GM23338 (cell line): ENCODE measurements around the gene CDK14. TPM values are rescaled to one million over a fixed set of nuclear protein-coding genes. Genes with fewer than 3 reads are reported as not detected.

Source experiments
- ATAC-seq: fragments of 200-7000 bp; cut with Tn5 transposase; 3 replicates; pipeline ENCODE4 v1.9.1; 2020
- DNase-seq: peaks from one replicate; pipeline ENCODE4 v3.0.0-alpha.2; 2015; ENCODE audit warnings: low spot score
- H2AFZ ChIP-seq: fragments of 200-600 bp; sonication (generic); 2 replicates; pipeline ENCODE4 v1.8.0; 2016; ENCODE audit warnings: antibody characterized with exemption, mild to moderate bottlenecking, moderate library complexity
- H3F3A ChIP-seq: fragments of 200-600 bp; sonication (generic); replicated peaks from 2 replicates; pipeline ENCODE4 v1.8.0; 2017; ENCODE audit warnings: antibody characterized with exemption, mixed run types, low read depth
- H3K27ac ChIP-seq: fragments of 200-600 bp; sonication (generic); 2 replicates; pipeline ENCODE4 v1.6.1; 2016; ENCODE audit warnings: low read depth
- H3K27me3 ChIP-seq: fragments of 200-600 bp; sonication (generic); 2 replicates; pipeline ENCODE4 v1.8.0; 2016; ENCODE audit warnings: mild to moderate bottlenecking, mixed run types, moderate library complexity; ENCODE audit not compliant: insufficient read depth
- H3K36me3 ChIP-seq: fragments of 200-600 bp; sonication (generic); 2 replicates; pipeline ENCODE4 v1.8.0; 2016; ENCODE audit warnings: mild to moderate bottlenecking; ENCODE audit not compliant: insufficient read depth
- H3K4me1 ChIP-seq: fragments of 200-600 bp; sonication (generic); 2 replicates; pipeline ENCODE4 v1.8.0; 2016; ENCODE audit warnings: mild to moderate bottlenecking, moderate library complexity; ENCODE audit not compliant: insufficient read depth
- H3K4me2 ChIP-seq: fragments of 200-600 bp; sonication (generic); 2 replicates; pipeline ENCODE4 v1.7.1; 2017; ENCODE audit warnings: mixed run types
- H3K4me3 ChIP-seq: fragments of 200-600 bp; sonication (generic); 2 replicates; pipeline ENCODE4 v1.6.1; 2016; ENCODE audit warnings: mixed run types
- H3K79me2 ChIP-seq: fragments of 200-600 bp; sonication (generic); replicated peaks from 2 replicates; pipeline ENCODE4 v1.8.0; 2017; ENCODE audit warnings: mild to moderate bottlenecking; ENCODE audit not compliant: insufficient read depth
- H3K9me2 ChIP-seq: fragments of 200-600 bp; sonication (generic); 2 replicates; pipeline ENCODE4 v1.8.0; 2017; ENCODE audit not compliant: insufficient read depth
- H4K20me1 ChIP-seq: fragments of 200-600 bp; sonication (generic); replicated peaks from 2 replicates; pipeline ENCODE4 v1.8.0; 2017; ENCODE audit warnings: mild to moderate bottlenecking; ENCODE audit not compliant: insufficient read depth
- H3K27ac Mint-ChIP-seq: 2 replicates; pipeline ENCODE4 v1.8.0; 2020; ENCODE audit warnings: inconsistent platforms, mild to moderate bottlenecking, moderate library complexity, mixed read lengths
- H3K27me3 Mint-ChIP-seq: 3 replicates; pipeline ENCODE4 v1.8.0; 2022; ENCODE audit warnings: low read depth, mild to moderate bottlenecking, moderate library complexity, mixed read lengths, inconsistent platforms; ENCODE audit not compliant: insufficient read depth, poor library complexity
- H3K36me3 Mint-ChIP-seq: 3 replicates; pipeline ENCODE4 v1.8.0; 2021; ENCODE audit warnings: low read depth, mild to moderate bottlenecking, inconsistent platforms, moderate library complexity, mixed read lengths
- H3K4me1 Mint-ChIP-seq: 3 replicates; pipeline ENCODE4 v1.8.0; 2020; ENCODE audit warnings: mild to moderate bottlenecking, inconsistent platforms, mixed read lengths
- H3K4me3 Mint-ChIP-seq: 3 replicates; pipeline ENCODE4 v1.8.0; 2021; ENCODE audit warnings: moderate library complexity, mild to moderate bottlenecking, inconsistent platforms, mixed read lengths
- H3K9me3 Mint-ChIP-seq: 3 replicates; pipeline ENCODE4 v1.8.0; 2020; ENCODE audit warnings: moderate library complexity, mild to moderate bottlenecking, inconsistent platforms, mixed read lengths
- CREB1 ChIP-seq: fragments of 250-450 bp; sonication (Bioruptor Pico); IDR thresholded peaks from 2 replicates; pipeline ENCODE4 v1.5.0; 2020; ENCODE audit warnings: low read depth, mild to moderate bottlenecking, moderate library complexity
- CTCF ChIP-seq, 2 experiments: fragments of 200-600 bp in 1 of 2; sonication (generic) in 1 of 2; conservative IDR thresholded peaks; 2 replicates each; pipeline versions ENCODE4 v1.5.1 to v1.6.1; 2016 to 2017; ENCODE audit warnings: antibody characterized with exemption in 2 of 2, low read depth in 2 of 2, mild to moderate bottlenecking in 2 of 2, moderate library complexity in 1 of 2
- ETS1 ChIP-seq: IDR thresholded peaks from 2 replicates; pipeline ENCODE4 v1.6.1; 2016; ENCODE audit warnings: antibody characterized with exemption
- EZH2 ChIP-seq: fragments of 200-600 bp; sonication (generic); IDR thresholded peaks from one replicate; pipeline ENCODE4 v1.8.0; 2017; ENCODE audit warnings: antibody characterized with exemption, mild to moderate bottlenecking, low read depth; ENCODE audit not compliant: unreplicated experiment
- EZH2phosphoT487 ChIP-seq: fragments of 200-600 bp; sonication (generic); IDR thresholded peaks from one replicate; pipeline ENCODE4 v1.8.1; 2018; ENCODE audit warnings: antibody characterized with exemption; ENCODE audit not compliant: unreplicated experiment
- JUNB ChIP-seq: IDR thresholded peaks from one replicate; pipeline ENCODE4 v1.6.1; 2016; ENCODE audit warnings: antibody characterized with exemption; ENCODE audit not compliant: unreplicated experiment
- NANOG ChIP-seq: IDR thresholded peaks from 2 replicates; pipeline ENCODE4 v1.6.1; 2016; ENCODE audit warnings: antibody characterized with exemption, borderline replicate concordance
- POLR2AphosphoS5 ChIP-seq: IDR thresholded peaks from 2 replicates; pipeline ENCODE4 v1.6.1; 2016; ENCODE audit warnings: antibody characterized with exemption, low read depth
- REST ChIP-seq: IDR thresholded peaks from one replicate; pipeline ENCODE4 v1.6.1; 2018; ENCODE audit warnings: antibody characterized with exemption; ENCODE audit not compliant: unreplicated experiment
- STAT1 ChIP-seq: IDR thresholded peaks from one replicate; pipeline ENCODE4 v1.6.1; 2016; ENCODE audit warnings: antibody characterized with exemption; ENCODE audit not compliant: unreplicated experiment
- ZNF114 ChIP-seq: fragments of 250-450 bp; sonication (Bioruptor Pico); IDR thresholded peaks from 2 replicates; pipeline ENCODE4 v1.5.0; 2020; ENCODE audit warnings: mild to moderate bottlenecking, moderate library complexity
- ZNF331 ChIP-seq: fragments of 250-450 bp; sonication (Bioruptor Pico); IDR thresholded peaks from 2 replicates; pipeline ENCODE4 v1.5.0; 2020; ENCODE audit warnings: low read depth, mild to moderate bottlenecking, moderate library complexity
- ZNF462 ChIP-seq: fragments of 250-450 bp; sonication (Bioruptor Pico); IDR thresholded peaks from 2 replicates; pipeline ENCODE4 v1.5.0; 2020; ENCODE audit warnings: mild to moderate bottlenecking, moderate library complexity
- polyA plus RNA-seq: library from polyadenylated mRNA; unstranded; fragments of >200 nt; fragmentation: Nextera tagmentation; extraction: Ambion mirVana; gene quantifications from 2 replicates; pipeline ENCODE4 v1.2.1, GENCODE V29; 2016
- total RNA-seq: library from RNA; depleted of rRNA; stranded (reverse); fragments of >200 nt; shearing (Covaris generic); gene quantifications from 2 replicates; pipeline ENCODE4 v1.2.3, GENCODE V29; 2014

CDK14 gene
- total and polyA plus RNA-seq, 2 experiments from 2014 or later, result 11.2 to 24.0 TPM

- Mint-ChIP-seq H3K4me1 (peaks cover 13% of the 10 kb centered on the region; the same call in 2 of the 3 replicates), H3K27ac (no peak overlapping the region), H3K36me3 (peaks cover 24% of the 10 kb centered on the region), H3K27me3 (peaks cover 2% of the 10 kb centered on the region), H3K9me3 (peaks cover 15% of the 10 kb centered on the region), H3K4me3 (no peak overlapping the region)
- H3K9me2 ChIP-seq, result no peaks in the 10 kb centered on the region
- H3K27ac ChIP-seq, result no peak overlapping the region
- no peaks in the 10 kb centered on the region for H3K79me2 ChIP-seq
- no peak for DNase-seq
- no peaks in the 10 kb centered on the region for H3K27me3 ChIP-seq
- 0 out of 2 replicates have a peak, but pooled peaks cover 7% of the 10 kb centered on the region for H3K4me1 ChIP-seq
- no peak overlapping the region for H3K4me3 ChIP-seq
- H3F3A ChIP-seq, result no peaks in the 10 kb centered on the region
- TF ChIP-seq ETS1 (no peak), NANOG (no peak), EZH2 (no peak), JUNB (no peak), ZNF331 (no peak), CREB1 (CRISPR knock-in tag) (no peak), CTCF (conservative IDR thresholded peaks at IDR 0.05; ENCODE audit: low read depth in 2 of 2) (no peak), STAT1 (no peak), ZNF114 (CRISPR knock-in tag) (no peak), ZNF462 (CRISPR knock-in tag) (no peak), REST (no peak), EZH2phosphoT487 (no peak), POLR2AphosphoS5 (no peak)
- no peaks in the 10 kb centered on the region for H3K36me3 ChIP-seq
- no peak for ATAC-seq
- no peak overlapping the region for H3K4me2 ChIP-seq
- H2AFZ ChIP-seq, result no peak overlapping the region
- H4K20me1 ChIP-seq, result no peaks in the 10 kb centered on the region; the same call in 1 of the 2 replicates
Measured at GRCh38 chr7:90836937-90837336, 240.8 kb downstream of the CDK14 start.
